NCI-H1092 (cell line): ENCODE data around the gene CMIP.

ENCODE experiments used
- DNase-seq: peaks from one replicate; lab custom pipeline; 2025; lab: John Stamatoyannopoulos, UW

Gene CMIP

GRCh38 chr16:81703177-81704155, 258.9 kb downstream of the CMIP start:
- DNase-seq, result no peak

- DNase-seq, result no peak
Observed at GRCh38 chr16:81705261-81705660, 260.7 kb downstream of the CMIP start.

- no peak for DNase-seq
Observed at GRCh38 chr16:81706327-81707295, 262.0 kb downstream of the CMIP start.

- DNase-seq, result no peak
Observed at GRCh38 chr16:81707411-81708265, 263.0 kb downstream of the CMIP start.

- DNase-seq, result no peak
Observed at GRCh38 chr16:81708266-81709015, 263.8 kb downstream of the CMIP start.

- DNase-seq, result no peak
Observed at GRCh38 chr16:81709016-81709900, 264.6 kb downstream of the CMIP start.

- no peak for DNase-seq
Observed at GRCh38 chr16:81710044-81710443, 265.4 kb downstream of the CMIP start.

GRCh38 chr16:81710596-81710995, 266.0 kb downstream of the CMIP start:
- no peak for DNase-seq

- no peak for DNase-seq
Observed at GRCh38 chr16:81711657-81712319, 267.2 kb downstream of the CMIP start.

- DNase-seq, result no peak
Observed at GRCh38 chr16:81712681-81713080, 268.1 kb downstream of the CMIP start.

GRCh38 chr16:81713295-81713772, 268.7 kb downstream of the CMIP start:
- DNase-seq, result no peak

- no peak for DNase-seq
Observed at GRCh38 chr16:81713796-81714195, 269.2 kb downstream of the CMIP start.

- DNase-seq, result no peak
Observed at GRCh38 chr16:81714583-81714982, 270.0 kb downstream of the CMIP start.

- DNase-seq, result no peak
Observed at GRCh38 chr16:81715358-81716196, 271.0 kb downstream of the CMIP start.

- DNase-seq, result no peak
Observed at GRCh38 chr16:81716478-81717225, 272.0 kb downstream of the CMIP start.

- DNase-seq, result no peak
Observed at GRCh38 chr16:81717662-81718189, 273.1 kb downstream of the CMIP start.

- DNase-seq, result no peak
Observed at GRCh38 chr16:81718637-81719036, 274.0 kb downstream of the CMIP start.
